ENCODE results near the gene VIT.

Gene VIT

DNA sequence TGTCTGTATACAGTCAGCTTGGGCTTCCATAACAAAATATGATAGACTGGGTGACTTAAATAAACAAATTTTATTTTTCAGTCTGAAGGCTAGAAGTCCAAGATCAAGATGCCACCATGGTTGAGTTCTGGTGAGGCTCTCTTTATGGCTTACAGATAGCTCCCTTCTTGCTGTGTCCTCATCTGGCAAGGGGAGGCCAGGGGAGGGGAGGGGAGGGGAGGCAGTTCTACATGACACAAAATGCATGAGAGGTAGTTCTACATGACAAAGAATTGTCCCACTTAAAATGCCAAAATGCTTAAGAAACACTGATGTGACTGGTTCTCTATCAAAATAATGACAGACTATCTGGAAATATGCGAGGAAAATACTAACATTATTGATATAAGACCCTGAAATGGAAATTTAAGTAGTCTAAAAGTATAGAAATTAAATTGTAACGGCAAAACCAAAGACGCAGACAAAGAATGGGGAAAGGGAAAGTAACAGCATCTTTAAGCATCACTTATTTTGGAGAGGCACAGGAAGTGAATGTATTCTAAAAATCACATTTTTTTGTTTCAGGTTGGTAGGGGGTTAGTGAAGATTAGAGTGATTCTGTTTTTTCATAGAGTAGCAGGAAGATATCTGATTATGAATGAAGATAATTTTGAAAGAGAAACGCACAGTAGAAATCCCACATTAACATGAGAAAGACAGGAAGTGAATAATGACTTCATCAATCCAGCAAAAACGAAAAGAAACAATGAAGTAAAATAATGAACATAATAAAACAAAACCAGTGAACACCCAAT lies 138.4 kb downstream of the VIT start:
- H3K9me2 ChIP-seq (replicated peaks; ENCODE audit: insufficient read depth, low read length) = no peaks in the 10 kb centered on the region
- no peaks in the 10 kb centered on the region for H3F3A ChIP-seq (ENCODE audit: insufficient read depth, low read length)
- H3K9ac ChIP-seq (ENCODE audit: low read length) = no peak overlapping the region
- no peak overlapping the region for H2AFZ ChIP-seq (ENCODE audit: low read length)
- no peaks in the 10 kb centered on the region for H3K79me2 ChIP-seq (ENCODE audit: low read length)
- TF ChIP-seq, protein P1, sequence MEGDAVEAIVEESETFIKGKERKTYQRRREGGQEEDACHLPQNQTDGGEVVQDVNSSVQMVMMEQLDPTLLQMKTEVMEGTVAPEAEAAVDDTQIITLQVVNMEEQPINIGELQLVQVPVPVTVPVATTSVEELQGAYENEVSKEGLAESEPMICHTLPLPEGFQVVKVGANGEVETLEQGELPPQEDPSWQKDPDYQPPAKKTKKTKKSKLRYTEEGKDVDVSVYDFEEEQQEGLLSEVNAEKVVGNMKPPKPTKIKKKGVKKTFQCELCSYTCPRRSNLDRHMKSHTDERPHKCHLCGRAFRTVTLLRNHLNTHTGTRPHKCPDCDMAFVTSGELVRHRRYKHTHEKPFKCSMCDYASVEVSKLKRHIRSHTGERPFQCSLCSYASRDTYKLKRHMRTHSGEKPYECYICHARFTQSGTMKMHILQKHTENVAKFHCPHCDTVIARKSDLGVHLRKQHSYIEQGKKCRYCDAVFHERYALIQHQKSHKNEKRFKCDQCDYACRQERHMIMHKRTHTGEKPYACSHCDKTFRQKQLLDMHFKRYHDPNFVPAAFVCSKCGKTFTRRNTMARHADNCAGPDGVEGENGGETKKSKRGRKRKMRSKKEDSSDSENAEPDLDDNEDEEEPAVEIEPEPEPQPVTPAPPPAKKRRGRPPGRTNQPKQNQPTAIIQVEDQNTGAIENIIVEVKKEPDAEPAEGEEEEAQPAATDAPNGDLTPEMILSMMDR (IDR thresholded peaks at IDR 0.05; ENCODE audit: low read length) = no peak
- TF ChIP-seq EZH2phosphoT487 (IDR thresholded peaks at IDR 0.05; ENCODE audit: low read length) (no peak), EZH2 (optimal IDR thresholded peaks at IDR 0.05; ENCODE audit: low read depth, low read length) (no peak)
- no peak overlapping the region for H3K4me3 ChIP-seq (ENCODE audit: low read length)
- no peak for DNase-seq
- no peaks in the 10 kb centered on the region for H3K27me3 ChIP-seq (replicated peaks; ENCODE audit: insufficient read depth, low read length)
- H3K4me1 ChIP-seq (ENCODE audit: low read length) = no peaks in the 10 kb centered on the region
- no peaks in the 10 kb centered on the region for H3K36me3 ChIP-seq (replicated peaks; ENCODE audit: insufficient read depth, low read length)
- no peak overlapping the region for H3K4me2 ChIP-seq (ENCODE audit: low read depth, low read length)
- no peak overlapping the region for H3K27ac ChIP-seq (ENCODE audit: low read length)
- H3K9me3 ChIP-seq (replicated peaks; ENCODE audit: insufficient read depth, low read length) = no peaks in the 10 kb centered on the region
- H4K20me1 ChIP-seq (ENCODE audit: insufficient read depth, low read length) = no peaks in the 10 kb centered on the region

DNA sequence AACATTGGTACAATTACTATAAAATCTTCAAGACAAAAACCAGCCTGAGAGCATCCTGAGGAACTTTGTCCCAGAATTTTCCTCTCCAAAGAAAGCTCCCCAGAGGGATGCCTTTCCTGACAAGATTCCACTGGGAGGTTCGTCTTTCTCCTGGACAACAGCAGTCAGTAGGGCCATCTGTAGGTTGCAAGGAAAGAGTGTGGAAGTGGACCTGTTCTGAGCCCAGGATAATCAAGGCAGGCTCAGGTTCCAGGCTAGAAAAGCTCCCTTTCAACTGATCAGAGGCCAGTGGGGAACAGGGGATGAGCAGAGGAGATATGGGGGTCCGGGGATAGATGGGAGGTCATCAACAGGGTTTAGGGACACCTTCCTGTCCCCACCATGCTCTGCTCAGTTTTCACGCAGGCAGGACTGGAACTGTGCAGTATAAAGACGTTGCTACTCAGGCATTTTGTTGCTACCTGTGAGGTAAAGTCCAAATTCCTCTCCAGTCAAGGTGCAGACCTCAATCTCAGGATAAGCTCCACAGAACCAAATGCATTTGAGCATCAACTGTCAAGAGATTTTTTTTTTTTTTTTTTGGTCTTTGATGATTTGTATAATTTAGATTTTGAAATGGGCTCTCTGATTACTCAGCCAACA lies 143.6 kb downstream of the VIT start:
- DNase-seq = no peak
- H3K9me2 ChIP-seq (replicated peaks; ENCODE audit: insufficient read depth, low read length) = no peaks in the 10 kb centered on the region
- no peak overlapping the region for H3K4me2 ChIP-seq (ENCODE audit: low read depth, low read length)
- H3K4me1 ChIP-seq (ENCODE audit: low read length) = no peaks in the 10 kb centered on the region
- no peaks in the 10 kb centered on the region for H3K36me3 ChIP-seq (replicated peaks; ENCODE audit: insufficient read depth, low read length)
- no peaks in the 10 kb centered on the region for H3K27me3 ChIP-seq (replicated peaks; ENCODE audit: insufficient read depth, low read length)
- no peak overlapping the region for H3K9ac ChIP-seq (ENCODE audit: low read length)
- no peaks in the 10 kb centered on the region for H3F3A ChIP-seq (ENCODE audit: insufficient read depth, low read length)
- no peak overlapping the region for H3K4me3 ChIP-seq (ENCODE audit: low read length)
- TF ChIP-seq, protein P1 (IDR thresholded peaks at IDR 0.05; ENCODE audit: low read length) = no peak
- TF ChIP-seq EZH2phosphoT487 (IDR thresholded peaks at IDR 0.05; ENCODE audit: low read length) (no peak), EZH2 (optimal IDR thresholded peaks at IDR 0.05; ENCODE audit: low read depth, low read length) (no peak)
- no peaks in the 10 kb centered on the region for H4K20me1 ChIP-seq (ENCODE audit: insufficient read depth, low read length)
- no peak overlapping the region for H2AFZ ChIP-seq (ENCODE audit: low read length)
- H3K9me3 ChIP-seq (replicated peaks; ENCODE audit: insufficient read depth, low read length) = no peaks in the 10 kb centered on the region
- no peaks in the 10 kb centered on the region for H3K79me2 ChIP-seq (ENCODE audit: low read length)
- H3K27ac ChIP-seq (ENCODE audit: low read length) = no peak overlapping the region

DNA sequence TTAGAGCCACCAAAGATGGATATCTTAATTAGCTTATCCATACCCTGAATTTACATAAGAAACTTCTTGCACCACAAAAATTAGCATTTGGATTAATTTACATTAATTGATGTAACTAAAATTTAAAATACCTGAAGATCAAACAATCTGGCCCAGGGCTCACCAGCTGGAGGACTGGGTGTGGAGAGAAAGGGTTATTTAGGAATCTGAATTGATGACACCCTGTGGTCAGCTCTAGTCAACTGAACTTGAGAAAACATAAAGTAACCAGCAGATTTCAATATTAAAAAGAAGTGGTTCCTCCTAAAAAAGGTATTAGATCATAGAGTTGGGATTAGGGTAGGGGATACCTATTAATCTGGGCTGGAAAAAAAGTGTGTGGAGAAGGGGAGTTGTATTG lies 147.3 kb downstream of the VIT start:
- Histone ChIP-seq H3K36me3 (replicated peaks; ENCODE audit: insufficient read depth, low read length) (no peaks in the 10 kb centered on the region), H3K4me1 (ENCODE audit: low read length) (no peaks in the 10 kb centered on the region), H3K9me3 (replicated peaks; ENCODE audit: insufficient read depth, low read length) (no peaks in the 10 kb centered on the region), H3K9me2 (replicated peaks; ENCODE audit: insufficient read depth, low read length) (no peaks in the 10 kb centered on the region), H2AFZ (ENCODE audit: low read length) (no peak overlapping the region), H3K27ac (ENCODE audit: low read length) (no peak overlapping the region), H4K20me1 (ENCODE audit: insufficient read depth, low read length) (no peaks in the 10 kb centered on the region), H3K9ac (ENCODE audit: low read length) (no peak overlapping the region), H3F3A (ENCODE audit: insufficient read depth, low read length) (no peaks in the 10 kb centered on the region), H3K27me3 (replicated peaks; ENCODE audit: insufficient read depth, low read length) (no peaks in the 10 kb centered on the region), H3K79me2 (ENCODE audit: low read length) (no peaks in the 10 kb centered on the region), H3K4me2 (ENCODE audit: low read depth, low read length) (no peak overlapping the region), H3K4me3 (ENCODE audit: low read length) (no peak overlapping the region)
- TF ChIP-seq EZH2phosphoT487 (IDR thresholded peaks at IDR 0.05; ENCODE audit: low read length) = no peak
- no peak for TF ChIP-seq EZH2 (optimal IDR thresholded peaks at IDR 0.05; ENCODE audit: low read depth, low read length)
- TF ChIP-seq, protein P1 (IDR thresholded peaks at IDR 0.05; ENCODE audit: low read length) = no peak
- DNase-seq = no peak
